PC-3 (cell line): ENCODE data around the gene SCUBE1. TPM values are rescaled to one million over a fixed set of nuclear protein-coding genes. Genes with fewer than 3 reads are reported as not detected.

ENCODE experiments used
- ATAC-seq: fragments of 200-7000 bp; cut with Tn5 transposase; 2 replicates; pipeline ENCODE4 v1.9.1; 2020; ENCODE audit warnings: mild to moderate bottlenecking, moderate library complexity
- BruUV-seq: library from RNA; stranded (reverse); fragments of 400-500 nt; replicated peaks from 2 replicates; lab custom pipeline; 2021; lab: Mats Ljungman, UMichigan
- CTCF ChIA-PET: fragments of 300-600 bp; sonication (Branson Sonifier 250); formaldehyde crosslinking; loops from one replicate; lab custom pipeline; 2022; ENCODE audit warnings: antibody characterized with exemption; lab: Charles Lee
- POLR2A ChIA-PET: fragments of 300-600 bp; sonication (Branson Sonifier 250); formaldehyde crosslinking; loops from one replicate; lab custom pipeline; 2022; ENCODE audit warnings: antibody characterized with exemption; ENCODE audit not compliant: unreplicated experiment; lab: Charles Lee
- DNase-seq: peaks from one replicate; pipeline ENCODE4 v3.0.0-alpha.2; 2015
- H2AFZ ChIP-seq: fragments of 300-600 bp; sonication (generic); 2 replicates; pipeline ENCODE4 v1.6.0; 2016; ENCODE audit warnings: antibody characterized with exemption, low read length
- H3F3A ChIP-seq: fragments of 300-600 bp; sonication (generic); one replicate; pipeline ENCODE4 v1.6.0; 2017; ENCODE audit warnings: antibody characterized with exemption, low read length, control low read depth, mild to moderate bottlenecking; ENCODE audit not compliant: unreplicated experiment
- H3K27ac ChIP-seq: fragments of 300-600 bp; sonication (generic); 2 replicates; pipeline ENCODE4 v1.5.1; 2016; ENCODE audit warnings: mild to moderate bottlenecking, low read length
- H3K27me3 ChIP-seq: fragments of 300-600 bp; sonication (generic); 2 replicates; pipeline ENCODE4 v1.6.1; 2016; ENCODE audit warnings: low read length, mixed read lengths
- H3K36me3 ChIP-seq: fragments of 300-600 bp; sonication (generic); 2 replicates; pipeline ENCODE4 v1.6.1; 2016; ENCODE audit warnings: low read depth, mixed run types, low read length, mixed read lengths
- H3K4me1 ChIP-seq: fragments of 300-600 bp; sonication (generic); 2 replicates; pipeline ENCODE4 v1.5.1; 2016; ENCODE audit warnings: low read length; ENCODE audit not compliant: insufficient read depth
- H3K4me2 ChIP-seq: fragments of 300-600 bp; sonication (generic); 2 replicates; pipeline ENCODE4 v1.6.0; 2016; ENCODE audit warnings: low read length
- H3K4me3 ChIP-seq: fragments of 300-600 bp; sonication (generic); 2 replicates; pipeline ENCODE4 v1.5.1; 2016; ENCODE audit warnings: mild to moderate bottlenecking, low read length, mixed read lengths
- H3K79me2 ChIP-seq: fragments of 300-600 bp; sonication (generic); 2 replicates; pipeline ENCODE4 v1.6.1; 2017; ENCODE audit warnings: low read length, mixed read lengths
- H3K9ac ChIP-seq: fragments of 300-600 bp; sonication (generic); 2 replicates; pipeline ENCODE4 v1.6.0; 2016; ENCODE audit warnings: mild to moderate bottlenecking, low read length
- H3K9me2 ChIP-seq: fragments of 300-600 bp; sonication (generic); replicated peaks from 2 replicates; pipeline ENCODE4 v1.6.1; 2016; ENCODE audit warnings: mixed run types, low read length, mixed read lengths
- H3K9me3 ChIP-seq: fragments of 300-600 bp; sonication (generic); 2 replicates; pipeline ENCODE4 v1.6.1; 2016; ENCODE audit warnings: low read length, mixed read lengths
- H4K20me1 ChIP-seq: fragments of 300-600 bp; sonication (generic); 2 replicates; pipeline ENCODE4 v1.6.1; 2016; ENCODE audit warnings: low read length, mixed read lengths
- EZH2 ChIP-seq: fragments of 300-600 bp; sonication (generic); IDR thresholded peaks from one replicate; pipeline ENCODE4 v1.6.1; 2017; ENCODE audit warnings: antibody characterized with exemption, mild to moderate bottlenecking, low read length; ENCODE audit not compliant: unreplicated experiment
- EZH2phosphoT487 ChIP-seq: fragments of 300-600 bp; sonication (generic); IDR thresholded peaks from 2 replicates; pipeline ENCODE4 v1.6.1; 2018; ENCODE audit warnings: mild to moderate bottlenecking, antibody characterized with exemption, low read length, borderline replicate concordance
- intact Hi-C: fragments of 100-400 bp; cut with micrococcal nuclease; formaldehyde crosslinking; loops from 2 replicates; pipeline ENCODE4 v1.9.0; 2023
- total RNA-seq: library from RNA; depleted of rRNA; stranded (reverse); fragments of >200 nt; gene quantifications from 2 replicates; pipeline ENCODE4 v1.2.3, GENCODE V29; 2014
- TF ChIP-seq, protein P1 (sequence below): fragments of 300-600 bp; sonication (generic); conservative IDR thresholded peaks from 2 replicates; pipeline ENCODE4 v1.5.1; 2017; ENCODE audit warnings: antibody characterized with exemption, low read depth, mild to moderate bottlenecking, low read length

SCUBE1 gene
- total RNA-seq, 1 experiment from 2014 or later, result not detected

DNA sequence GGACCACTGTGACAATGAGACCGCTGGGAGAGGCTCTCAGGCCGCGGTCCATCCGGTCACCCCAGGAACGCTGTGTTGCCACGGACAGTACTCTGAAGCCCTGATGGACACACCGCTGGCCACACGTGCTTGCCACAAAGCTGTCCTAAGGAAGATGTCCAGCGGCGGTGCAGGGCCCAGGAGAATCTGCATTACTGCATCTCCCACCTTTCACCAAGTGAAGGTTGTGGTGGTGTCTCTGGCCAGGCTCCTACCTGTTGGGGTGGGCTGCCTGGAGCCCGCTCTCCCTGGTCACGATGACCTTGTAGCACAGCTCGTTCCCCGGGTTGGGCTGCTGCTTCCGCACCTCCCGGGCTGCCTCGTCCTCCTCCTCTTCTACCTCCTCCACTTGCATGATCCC lies 160.4 kb downstream of the SCUBE1 start:
- Histone ChIP-seq H2AFZ (no peak overlapping the region), H3K9me3 (no peaks in the 10 kb centered on the region), H3K79me2 (peaks cover 37% of the 10 kb centered on the region), H3K4me2 (no peak overlapping the region), H3K27ac (no peak overlapping the region), H3F3A (no peaks in the 10 kb centered on the region), H3K4me3 (no peak overlapping the region), H3K9me2 (no peaks in the 10 kb centered on the region), H3K9ac (no peak overlapping the region), H4K20me1 (no peaks in the 10 kb centered on the region), H3K4me1 (peaks cover 19% of the 10 kb centered on the region), H3K36me3 (no peaks in the 10 kb centered on the region), H3K27me3 (no peaks in the 10 kb centered on the region)
- intact Hi-C loops, result no loop called here
- CTCF ChIA-PET, result no interaction called here
- DNase-seq (no peak), ATAC-seq (no peak)
- TF ChIP-seq EZH2, result no peak
- TF ChIP-seq, protein P1, sequence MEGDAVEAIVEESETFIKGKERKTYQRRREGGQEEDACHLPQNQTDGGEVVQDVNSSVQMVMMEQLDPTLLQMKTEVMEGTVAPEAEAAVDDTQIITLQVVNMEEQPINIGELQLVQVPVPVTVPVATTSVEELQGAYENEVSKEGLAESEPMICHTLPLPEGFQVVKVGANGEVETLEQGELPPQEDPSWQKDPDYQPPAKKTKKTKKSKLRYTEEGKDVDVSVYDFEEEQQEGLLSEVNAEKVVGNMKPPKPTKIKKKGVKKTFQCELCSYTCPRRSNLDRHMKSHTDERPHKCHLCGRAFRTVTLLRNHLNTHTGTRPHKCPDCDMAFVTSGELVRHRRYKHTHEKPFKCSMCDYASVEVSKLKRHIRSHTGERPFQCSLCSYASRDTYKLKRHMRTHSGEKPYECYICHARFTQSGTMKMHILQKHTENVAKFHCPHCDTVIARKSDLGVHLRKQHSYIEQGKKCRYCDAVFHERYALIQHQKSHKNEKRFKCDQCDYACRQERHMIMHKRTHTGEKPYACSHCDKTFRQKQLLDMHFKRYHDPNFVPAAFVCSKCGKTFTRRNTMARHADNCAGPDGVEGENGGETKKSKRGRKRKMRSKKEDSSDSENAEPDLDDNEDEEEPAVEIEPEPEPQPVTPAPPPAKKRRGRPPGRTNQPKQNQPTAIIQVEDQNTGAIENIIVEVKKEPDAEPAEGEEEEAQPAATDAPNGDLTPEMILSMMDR, result no peak
- TF ChIP-seq EZH2phosphoT487, result no peak
- no TSS peak for BruUV-seq
- POLR2A ChIA-PET, result no interaction called here

DNA sequence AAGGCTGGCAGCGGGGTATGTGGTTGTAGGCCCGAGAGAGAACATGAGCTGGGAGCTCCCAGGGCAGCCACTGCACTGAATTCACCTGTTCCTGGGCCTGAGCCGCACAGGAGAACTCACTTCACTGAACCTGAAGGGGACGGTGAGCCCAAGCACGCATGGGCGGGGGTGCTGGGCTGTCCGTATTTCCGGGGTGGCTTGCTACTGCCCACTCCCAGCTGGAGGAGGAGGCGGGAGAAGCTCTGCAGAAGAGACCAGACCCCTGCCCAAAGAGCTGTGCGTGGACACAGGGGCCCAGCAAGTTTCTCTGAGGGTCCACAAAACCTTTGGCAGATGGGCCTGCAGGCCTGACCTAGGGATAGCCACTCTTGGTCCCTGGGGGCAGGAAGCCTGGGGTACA lies 161.1 kb downstream of the SCUBE1 start:
- Histone ChIP-seq H3K4me1 (peaks cover 19% of the 10 kb centered on the region), H3K9ac (no peak overlapping the region), H3K79me2 (peaks cover 37% of the 10 kb centered on the region), H3K4me3 (no peak overlapping the region), H3K27ac (no peak overlapping the region), H3K9me2 (no peaks in the 10 kb centered on the region), H3K36me3 (no peaks in the 10 kb centered on the region), H3K27me3 (no peaks in the 10 kb centered on the region), H2AFZ (no peak overlapping the region), H4K20me1 (no peaks in the 10 kb centered on the region), H3K4me2 (no peak overlapping the region), H3F3A (no peaks in the 10 kb centered on the region), H3K9me3 (no peaks in the 10 kb centered on the region)
- TF ChIP-seq EZH2phosphoT487 (no peak), EZH2 (no peak)
- TF ChIP-seq, protein P1, result no peak
- intact Hi-C loops, result no loop called here
- POLR2A ChIA-PET, result no interaction called here
- BruUV-seq, result no TSS peak
- DNase-seq (no peak), ATAC-seq (no peak)
- CTCF ChIA-PET, result no interaction called here

DNA sequence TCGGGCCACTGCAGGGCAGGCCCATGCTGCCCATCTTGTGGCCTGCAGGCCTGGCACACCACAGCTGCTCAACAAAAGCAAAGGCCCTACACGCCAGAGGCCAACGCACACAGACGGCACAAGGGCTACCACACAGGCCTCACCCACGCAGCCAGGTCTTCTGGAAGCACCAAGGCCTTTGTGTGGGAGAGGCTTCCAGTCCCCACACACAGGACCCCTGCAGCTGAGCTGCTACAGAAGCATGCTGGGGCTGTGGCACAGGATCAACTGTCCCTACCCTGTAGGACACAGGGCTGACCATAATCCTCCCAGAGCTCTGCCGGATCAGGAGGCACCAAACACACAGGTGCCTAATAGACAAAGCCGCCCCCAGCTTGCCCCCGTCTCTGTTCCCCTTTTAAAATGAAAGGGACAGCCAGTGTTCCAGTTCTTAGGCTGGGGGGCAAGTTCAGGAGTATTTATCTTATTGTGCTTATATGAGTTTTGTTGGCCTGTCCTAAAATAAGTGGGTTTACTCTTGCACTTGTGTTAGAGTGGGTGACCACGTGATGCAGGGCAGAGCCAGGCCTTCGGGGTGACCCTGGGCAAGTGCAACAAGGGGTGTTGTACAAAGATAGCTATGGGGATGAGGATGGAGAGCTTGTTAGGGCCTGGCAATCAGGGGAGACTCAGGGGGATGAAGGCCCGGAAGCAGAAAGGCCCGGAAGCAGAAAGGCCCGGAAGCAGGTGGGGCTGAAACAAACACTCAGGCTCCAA lies 161.7 kb downstream of the SCUBE1 start:
- TF ChIP-seq EZH2 (no peak), EZH2phosphoT487 (no peak)
- TF ChIP-seq, protein P1, result no peak
- H2AFZ ChIP-seq, result no peak overlapping the region
- intact Hi-C loops, result no loop called here
- H3K36me3 ChIP-seq, result no peaks in the 10 kb centered on the region
- H3K27ac ChIP-seq, result no peak overlapping the region
- no peak overlapping the region for H3K4me2 ChIP-seq
- POLR2A ChIA-PET, result no interaction called here
- no TSS peak for BruUV-seq
- H3K9me3 ChIP-seq, result no peaks in the 10 kb centered on the region
- H3F3A ChIP-seq, result no peaks in the 10 kb centered on the region
- no peak for ATAC-seq
- no peaks in the 10 kb centered on the region for H3K27me3 ChIP-seq
- H3K9me2 ChIP-seq, result no peaks in the 10 kb centered on the region
- no peak overlapping the region for H3K4me3 ChIP-seq
- H3K9ac ChIP-seq, result no peak overlapping the region
- H4K20me1 ChIP-seq, result no peaks in the 10 kb centered on the region
- CTCF ChIA-PET, result no interaction called here
- peaks cover 36% of the 10 kb centered on the region for H3K79me2 ChIP-seq
- DNase-seq, result no peak
- H3K4me1 ChIP-seq, result peaks cover 19% of the 10 kb centered on the region
